Measurements from ENCODE around the gene ATP11A.
"Not testable (repeated sequence)": the region's sequence is repeated elsewhere in the genome, so short reads cannot be mapped to it uniquely, and the experiment has no call there.

Gene ATP11A

DNA sequence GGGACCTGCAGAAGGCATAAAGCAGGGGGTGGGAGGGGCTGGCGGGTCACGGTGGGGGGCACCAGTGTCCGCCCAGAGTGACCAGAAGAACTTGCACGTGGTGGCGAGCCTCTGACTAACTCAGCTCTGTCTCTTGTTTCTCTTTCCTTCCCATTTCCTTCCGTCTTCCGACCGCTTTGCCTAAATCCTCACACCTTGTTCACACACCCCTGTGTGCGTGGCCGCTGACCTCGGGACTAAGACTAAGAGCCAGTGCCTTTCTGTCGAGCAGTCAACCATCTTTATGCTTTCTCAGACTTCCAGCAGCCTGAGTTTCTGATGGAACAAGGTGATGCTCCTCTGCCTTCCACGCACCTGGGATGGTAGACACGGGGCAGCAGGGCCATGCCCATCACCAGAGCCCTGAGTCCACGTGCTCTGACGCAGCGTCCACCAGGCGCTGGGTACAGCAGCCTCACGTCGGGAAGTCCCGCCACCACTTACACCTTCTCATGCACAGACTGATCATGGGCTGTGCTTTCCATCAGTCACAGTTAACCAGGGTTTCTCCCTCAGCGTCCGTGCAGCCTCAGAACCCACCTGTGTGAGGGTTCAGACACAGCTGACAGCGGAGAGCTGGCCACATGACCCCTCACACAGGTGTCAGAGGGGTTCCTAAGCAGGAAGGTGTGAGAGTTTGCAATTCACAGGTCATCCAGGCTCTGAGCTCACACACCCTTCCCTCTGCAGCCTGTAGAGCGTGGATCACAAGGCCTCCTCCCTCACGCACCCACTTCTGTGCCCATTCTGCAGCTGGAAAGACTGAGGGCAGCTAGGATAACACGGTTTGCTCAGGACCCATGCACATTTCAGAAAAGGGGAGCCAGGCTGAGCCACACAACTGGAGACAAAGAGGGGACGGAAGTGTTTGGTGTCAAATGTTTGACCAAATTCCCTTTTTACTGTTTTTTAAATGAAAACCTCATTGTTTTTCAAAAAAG is 188.4 kb downstream of the ATP11A start:
- no peak for DNase-seq (ENCODE audit: low read depth in 2 of 2)

- no peak for DNase-seq (ENCODE audit: low read depth in 2 of 2)
These were observed 189.5 kb downstream of the ATP11A start for GRCh38 chr13:112879283-112879833.

DNA sequence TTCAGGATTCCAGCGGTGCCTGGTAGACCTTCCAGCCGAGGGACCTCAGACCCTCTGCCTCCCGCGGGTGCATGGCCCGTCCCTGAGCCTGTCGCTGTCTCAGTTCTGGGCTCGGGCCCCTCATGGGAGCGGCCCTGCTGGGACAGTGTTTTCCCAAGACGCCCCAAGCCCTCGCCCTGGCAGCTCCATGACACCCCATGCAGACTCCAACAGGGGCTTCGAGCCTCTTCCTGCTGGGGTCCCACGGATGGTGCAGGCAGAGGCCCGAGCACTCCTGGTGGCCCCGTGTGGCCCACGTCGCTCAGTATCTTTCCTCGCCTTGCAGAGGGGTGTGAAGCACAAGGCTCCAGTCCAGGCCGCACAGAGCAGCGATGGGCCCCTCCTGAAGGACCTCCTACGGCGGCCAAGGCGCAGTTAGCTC is 190.4 kb downstream of the ATP11A start:
- no peak for DNase-seq (ENCODE audit: low read depth in 2 of 2)

DNA sequence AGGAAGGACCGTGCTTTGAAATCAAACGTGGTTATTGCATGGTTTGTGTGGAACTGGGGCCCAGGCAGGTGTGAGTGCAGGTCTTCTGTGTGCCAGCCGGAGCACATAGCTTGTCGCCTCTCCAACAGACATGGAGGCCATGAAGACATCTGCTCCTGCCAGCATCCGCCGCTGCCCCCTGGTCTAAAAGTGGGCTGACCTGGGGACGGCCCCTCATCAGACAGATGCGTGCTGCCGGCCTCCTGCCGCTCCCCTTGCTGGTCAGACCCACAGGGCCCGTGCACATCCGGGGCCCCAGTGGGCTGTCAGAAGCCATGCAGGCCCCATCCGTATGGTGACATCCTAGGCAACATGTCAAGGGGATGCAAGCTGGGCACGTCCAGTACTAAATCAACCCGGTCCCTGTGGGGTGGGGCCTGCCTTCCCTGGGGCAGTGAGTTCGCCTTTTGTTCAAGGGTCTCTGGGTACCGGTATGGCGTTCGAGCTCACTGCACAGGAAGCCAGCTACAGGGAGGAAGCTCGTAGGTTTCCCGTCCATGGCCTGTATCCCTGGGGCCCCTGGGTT is 191.2 kb downstream of the ATP11A start:
- DNase-seq (ENCODE audit: low read depth in 2 of 2), result no peak

- DNase-seq (ENCODE audit: low read depth in 2 of 2), result no peak
These were observed 192.1 kb downstream of the ATP11A start for GRCh38 chr13:112881656-112882554.

- no peak for DNase-seq (ENCODE audit: low read depth in 2 of 2)
These were observed 192.8 kb downstream of the ATP11A start for GRCh38 chr13:112882555-112883024.

DNA sequence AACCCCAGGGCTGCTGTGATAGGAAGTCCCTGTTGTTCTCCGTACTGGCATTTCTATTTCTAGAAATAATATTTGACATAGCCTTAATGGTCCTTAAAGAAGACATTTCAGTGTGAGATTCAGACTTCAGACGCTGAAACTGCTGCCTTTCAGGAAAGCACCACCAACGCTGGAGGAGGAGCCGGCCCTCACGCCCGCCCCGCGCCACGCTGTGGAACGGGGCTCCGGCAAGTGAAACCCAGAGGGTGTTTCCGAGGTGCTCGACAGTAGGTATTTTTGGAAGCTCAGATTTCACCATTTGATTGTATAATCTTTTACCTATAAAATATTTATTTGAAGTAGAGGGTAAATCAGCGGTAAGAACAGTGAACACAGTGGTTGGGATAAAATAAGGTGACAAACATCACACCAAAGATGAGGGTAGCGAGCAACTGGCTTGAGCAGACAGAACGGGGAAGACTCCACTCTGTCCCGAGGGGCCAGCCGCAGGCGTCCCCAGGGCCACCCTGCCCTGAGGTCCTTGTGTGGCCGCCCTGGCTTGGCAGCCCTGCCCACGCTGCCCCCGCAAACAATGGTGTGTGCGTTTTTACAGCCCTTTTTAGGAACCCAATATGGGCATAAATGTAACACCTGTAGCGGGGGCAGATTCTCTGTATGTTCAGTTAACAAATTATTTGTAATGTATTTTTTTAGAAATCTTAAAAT is 193.6 kb downstream of the ATP11A start:
- no peak for DNase-seq (ENCODE audit: low read depth in 2 of 2)

DNA sequence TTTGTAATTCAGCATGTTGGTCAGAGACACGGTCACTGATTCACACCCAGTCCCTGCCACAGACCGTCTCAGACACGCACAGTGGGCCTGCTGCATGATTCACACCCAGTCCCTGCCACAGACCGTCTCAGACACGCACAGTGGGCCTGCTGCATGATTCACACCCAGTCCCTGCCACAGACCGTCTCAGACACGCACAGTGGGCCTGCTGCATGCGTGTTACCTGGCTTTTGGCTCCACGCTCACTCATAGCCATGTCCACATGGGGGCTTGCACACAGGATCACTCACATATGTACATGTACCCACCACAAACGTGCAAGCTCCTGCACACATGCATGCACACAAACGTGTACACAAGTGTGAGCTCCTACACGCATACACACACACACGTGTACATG is 194.9 kb downstream of the ATP11A start:
- not testable (repeated sequence) for DNase-seq (ENCODE audit: low read depth in 2 of 2)

DNA sequence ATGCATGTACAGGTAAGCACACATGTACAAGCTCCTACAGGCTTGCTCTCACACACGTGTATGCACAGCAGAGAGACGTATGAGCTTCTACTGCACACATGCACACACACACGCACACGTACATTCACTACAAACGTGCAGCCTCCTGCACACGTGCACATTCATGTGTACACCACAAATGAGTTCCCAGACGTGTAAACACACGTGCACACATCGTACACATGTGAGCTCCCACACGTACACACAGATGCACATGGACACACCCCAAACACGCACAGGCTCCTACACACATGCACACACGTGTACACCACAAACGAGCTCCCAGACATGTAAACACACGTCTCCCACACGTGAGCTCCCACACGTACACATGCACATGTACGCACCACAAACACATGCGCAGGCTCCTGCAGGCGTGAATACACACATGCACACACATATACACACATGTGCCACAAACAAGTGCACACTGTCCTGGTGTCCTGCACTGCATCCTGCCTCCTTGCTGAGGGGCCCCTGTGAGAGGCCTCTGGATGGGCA is 195.5 kb downstream of the ATP11A start:
- no peak for DNase-seq (ENCODE audit: low read depth in 2 of 2)

- DNase-seq (ENCODE audit: low read depth in 2 of 2), result no peak
These were observed 196.0 kb downstream of the ATP11A start for GRCh38 chr13:112885782-112886268.

GRCh38 chr13:112887151-112887550 is 197.3 kb downstream of the ATP11A start:
- DNase-seq (ENCODE audit: low read depth in 2 of 2), result no peak

GRCh38 chr13:112887557-112887991 is 197.7 kb downstream of the ATP11A start:
- DNase-seq (ENCODE audit: low read depth in 2 of 2), result no peak

- DNase-seq (ENCODE audit: low read depth in 2 of 2), result no peak
These were observed 198.6 kb downstream of the ATP11A start for GRCh38 chr13:112888238-112889111.

DNA sequence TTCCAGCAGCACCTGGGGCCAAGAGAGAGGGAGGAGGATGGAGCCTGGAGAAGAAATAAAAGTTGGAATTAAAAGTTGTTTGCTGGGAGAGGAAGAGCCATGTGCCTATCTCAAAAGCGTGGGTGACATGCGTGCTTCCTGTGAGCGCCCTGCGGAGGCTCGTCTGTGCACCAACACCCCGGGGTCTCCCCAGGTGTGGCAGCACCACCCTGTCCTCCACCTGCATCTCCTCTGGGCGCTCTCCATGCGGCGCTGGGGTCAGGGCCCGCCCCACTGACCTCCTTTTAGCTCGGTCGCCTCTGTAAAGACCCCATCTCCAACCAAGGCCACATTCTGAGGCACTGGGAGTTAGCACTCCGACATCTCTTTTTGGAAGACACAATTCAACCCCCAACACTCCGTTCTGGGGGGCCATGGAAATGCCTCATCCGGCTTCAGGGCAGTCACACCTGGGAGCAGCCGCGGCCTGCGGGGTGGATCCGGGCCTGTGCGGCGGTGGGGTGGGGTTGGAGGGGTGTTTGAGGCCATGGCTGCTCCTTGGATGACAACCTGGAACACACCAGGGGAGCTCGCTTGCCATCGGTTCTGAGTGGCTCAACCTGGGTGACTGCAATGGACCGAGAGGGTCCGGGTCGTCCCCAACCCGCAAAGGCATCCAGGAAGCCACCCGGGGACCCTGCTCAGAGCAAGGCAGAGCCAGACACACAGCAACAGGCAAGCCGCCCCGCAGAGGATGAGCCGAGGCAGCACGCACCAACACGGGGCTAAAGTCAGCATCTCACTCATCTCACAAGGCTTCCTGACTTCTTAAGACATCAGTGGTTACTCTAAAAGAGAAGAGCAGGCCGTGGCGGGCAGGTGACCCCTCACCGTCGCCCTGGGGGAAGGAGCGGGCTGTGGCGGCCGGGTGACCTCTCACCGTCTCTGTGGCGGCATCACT is 199.8 kb downstream of the ATP11A start:
- DNase-seq (ENCODE audit: low read depth in 2 of 2), result no peak

DNA sequence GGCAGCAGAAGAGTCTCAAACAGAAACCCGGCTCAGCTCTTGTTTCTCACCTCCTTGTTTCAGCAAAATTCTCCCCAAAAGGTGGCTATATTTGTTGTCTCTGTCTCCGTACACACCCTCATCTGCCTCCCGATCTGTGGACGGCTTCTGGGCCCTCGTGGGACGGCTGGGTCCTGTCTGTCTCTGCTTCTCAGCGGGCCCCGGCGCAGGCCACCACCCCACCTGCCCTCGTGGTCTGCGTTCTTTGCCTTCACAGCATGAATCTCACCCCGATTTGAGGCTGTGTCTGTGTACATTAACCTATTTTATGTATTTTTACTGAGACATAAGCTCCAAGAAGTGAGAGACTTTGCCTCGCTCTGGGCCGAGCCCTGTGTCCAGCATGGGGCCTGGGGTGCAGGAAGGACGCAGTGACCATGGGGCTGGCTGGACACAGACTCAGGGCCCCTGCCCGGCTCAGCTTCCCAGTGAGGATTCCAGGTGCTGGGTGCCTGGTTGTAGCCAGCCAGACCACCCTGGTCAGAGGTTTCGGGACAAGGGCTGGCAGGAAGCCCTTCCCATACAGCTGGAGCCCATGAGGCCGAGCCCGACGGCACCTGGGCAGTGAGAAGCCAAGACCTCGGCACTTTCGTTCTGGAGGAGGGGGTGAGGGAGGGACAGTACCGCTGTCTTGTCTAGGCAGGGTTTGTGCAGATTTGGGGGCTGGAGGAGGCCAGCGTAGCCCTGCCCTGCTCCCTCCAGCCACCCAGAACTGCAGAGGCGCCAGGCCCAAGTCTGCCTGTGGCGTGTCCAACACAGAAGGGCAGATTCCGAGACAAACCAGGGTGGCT is 200.7 kb downstream of the ATP11A start:
- DNase-seq (ENCODE audit: low read depth in 2 of 2), result no peak

GRCh38 chr13:112891477-112892401 is 201.9 kb downstream of the ATP11A start:
- no peak for DNase-seq (ENCODE audit: low read depth in 2 of 2)

Measured in stimulated activated CD4-positive, alpha-beta T cell treated with anti-CD3 and anti-CD28 coated beads, Interleukin-4, amount 100 ng/mL, for 48 hours (primary cell).